ENCODE results near the gene ARHGEF26.

DNA sequence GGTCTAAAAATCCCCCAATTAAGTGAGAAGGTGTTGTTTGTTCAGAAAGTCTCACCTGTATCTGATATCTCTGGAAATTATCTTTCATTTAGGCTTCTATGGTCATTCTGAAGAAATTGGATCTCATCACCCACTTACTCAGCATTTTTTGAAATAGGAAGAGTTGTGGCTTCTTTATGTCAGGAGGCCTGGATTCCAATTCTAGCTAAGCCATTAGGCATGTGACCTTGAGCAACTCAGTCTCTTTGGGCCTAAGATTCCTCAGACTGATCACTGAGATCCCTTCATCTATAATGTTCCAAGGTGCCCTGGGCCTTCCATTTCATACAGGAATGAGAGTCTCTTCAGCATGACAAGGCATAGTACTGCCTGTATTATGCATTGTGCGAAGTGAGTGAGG, 70.3 kb downstream of the ARHGEF26 start:
- TF ChIP-seq, protein P1, sequence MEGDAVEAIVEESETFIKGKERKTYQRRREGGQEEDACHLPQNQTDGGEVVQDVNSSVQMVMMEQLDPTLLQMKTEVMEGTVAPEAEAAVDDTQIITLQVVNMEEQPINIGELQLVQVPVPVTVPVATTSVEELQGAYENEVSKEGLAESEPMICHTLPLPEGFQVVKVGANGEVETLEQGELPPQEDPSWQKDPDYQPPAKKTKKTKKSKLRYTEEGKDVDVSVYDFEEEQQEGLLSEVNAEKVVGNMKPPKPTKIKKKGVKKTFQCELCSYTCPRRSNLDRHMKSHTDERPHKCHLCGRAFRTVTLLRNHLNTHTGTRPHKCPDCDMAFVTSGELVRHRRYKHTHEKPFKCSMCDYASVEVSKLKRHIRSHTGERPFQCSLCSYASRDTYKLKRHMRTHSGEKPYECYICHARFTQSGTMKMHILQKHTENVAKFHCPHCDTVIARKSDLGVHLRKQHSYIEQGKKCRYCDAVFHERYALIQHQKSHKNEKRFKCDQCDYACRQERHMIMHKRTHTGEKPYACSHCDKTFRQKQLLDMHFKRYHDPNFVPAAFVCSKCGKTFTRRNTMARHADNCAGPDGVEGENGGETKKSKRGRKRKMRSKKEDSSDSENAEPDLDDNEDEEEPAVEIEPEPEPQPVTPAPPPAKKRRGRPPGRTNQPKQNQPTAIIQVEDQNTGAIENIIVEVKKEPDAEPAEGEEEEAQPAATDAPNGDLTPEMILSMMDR (IDR thresholded peaks at IDR 0.05; ENCODE audit: low read length), result no peak
- no peak for TF ChIP-seq EZH2 (IDR thresholded peaks at IDR 0.05; ENCODE audit: borderline replicate concordance, low read length)

All from OCI-LY1 (cell line).